EL (cell line): Measurements from ENCODE around the gene PLEKHG4B.
"Not testable (repeated sequence)": the region's sequence is repeated elsewhere in the genome, so short reads cannot be mapped to it uniquely, and the experiment has no call there.

Experiments used
- DNase-seq: peaks from one replicate; pipeline ENCODE4 v3.0.0-alpha.2; 2016

PLEKHG4B gene

DNA sequence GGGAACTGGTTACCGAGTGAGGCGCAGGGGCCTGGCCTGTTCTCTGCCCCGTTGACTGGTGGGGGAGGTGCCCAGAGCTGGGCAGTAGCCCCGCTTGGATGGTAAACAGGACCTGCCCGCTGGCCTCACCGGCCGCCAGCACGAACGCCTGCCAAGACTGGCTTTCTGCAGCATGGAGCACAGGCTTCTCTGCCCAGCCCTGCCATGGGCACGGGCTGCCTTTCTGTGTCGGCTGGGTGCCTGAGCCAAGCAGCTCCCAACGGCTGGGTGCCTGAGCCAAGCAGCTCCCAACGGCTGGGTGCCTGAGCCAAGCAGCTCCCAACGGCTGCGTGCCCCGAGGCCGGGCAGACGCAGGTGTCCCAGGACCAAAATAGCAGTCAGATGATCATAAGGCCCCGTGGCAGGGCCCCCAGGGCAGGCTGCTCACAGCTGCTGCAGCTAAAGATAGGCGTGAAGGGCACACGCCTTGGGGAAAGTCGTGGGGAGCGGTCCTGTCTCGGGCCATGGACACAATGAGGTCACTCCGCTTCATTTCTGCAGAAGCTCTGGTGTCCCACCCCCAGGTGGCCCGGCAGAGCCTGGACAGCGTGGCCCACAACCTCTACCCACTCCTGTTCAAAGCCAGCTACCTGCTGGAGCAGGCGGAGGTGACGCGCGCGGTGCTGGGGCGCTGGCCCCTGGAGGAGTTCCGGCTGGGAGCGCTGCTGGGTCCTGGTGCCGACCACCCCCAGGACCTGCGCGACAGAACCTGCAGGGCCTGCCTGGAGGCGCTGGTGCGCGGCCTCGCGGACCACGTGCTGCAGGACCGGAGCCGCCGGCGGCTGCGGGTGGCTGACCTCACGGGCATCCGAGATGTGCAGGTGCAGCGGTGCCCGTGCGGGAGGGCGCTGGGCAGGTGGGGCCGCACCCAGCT is 99.3 kb downstream of the PLEKHG4B start, which contains the start of gene LRRC14B:
Gene LRRC14B, plus strand, starts transcription at position 460 of the 913 bp plus-strand sequence. Its CDS starts 44 bp downstream, at position 504.
- no peak for DNase-seq

GRCh38 chr5:191949-192690 is 100.2 kb downstream of the PLEKHG4B start:
- DNase-seq, result no peak

GRCh38 chr5:192691-192969 is 100.7 kb downstream of the PLEKHG4B start:
- no peak for DNase-seq

DNA sequence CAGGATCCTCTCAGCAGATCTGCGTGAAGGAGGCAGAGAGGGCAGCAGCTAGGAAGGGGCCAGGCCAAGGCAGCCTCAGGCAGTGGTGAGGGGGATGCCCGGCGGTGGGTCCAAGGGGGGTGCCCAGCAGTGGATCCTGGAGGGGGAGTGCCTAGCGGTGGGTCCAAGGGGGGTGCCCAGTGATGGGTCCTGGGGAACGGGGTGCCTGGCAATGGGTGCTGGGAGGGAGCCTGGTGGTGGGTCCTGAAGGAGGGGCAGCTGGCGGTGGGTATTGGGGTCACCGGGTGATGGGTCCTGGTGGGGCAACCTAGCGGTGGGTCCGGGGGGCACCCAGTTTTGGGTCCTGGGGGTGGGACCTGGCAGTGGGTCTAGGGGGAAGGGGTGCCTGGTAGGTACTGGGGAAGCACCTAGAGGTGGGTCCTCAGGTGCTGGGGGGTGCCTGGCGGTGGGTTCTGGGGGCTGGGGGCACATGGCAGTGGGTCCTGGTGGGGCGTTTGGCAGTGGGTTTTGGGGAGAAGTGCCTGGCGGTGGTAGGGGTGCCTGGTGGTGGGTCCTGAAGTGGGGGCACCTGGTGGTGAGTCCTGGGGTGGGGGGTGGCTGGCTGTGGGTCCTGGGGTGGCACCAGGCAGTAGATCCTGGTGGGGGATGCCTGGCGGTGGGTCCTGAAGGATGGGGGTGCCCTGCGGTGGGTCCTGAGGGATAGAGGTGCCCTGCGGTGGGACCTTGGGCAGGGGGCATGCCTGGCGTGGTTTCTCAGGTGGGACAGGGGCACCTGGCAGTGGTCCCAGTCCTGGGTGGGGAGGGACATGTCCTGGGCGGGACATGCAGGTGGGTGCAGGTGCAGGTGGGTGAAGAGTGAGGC is 101.2 kb downstream of the PLEKHG4B start:
- DNase-seq, result no peak

DNA sequence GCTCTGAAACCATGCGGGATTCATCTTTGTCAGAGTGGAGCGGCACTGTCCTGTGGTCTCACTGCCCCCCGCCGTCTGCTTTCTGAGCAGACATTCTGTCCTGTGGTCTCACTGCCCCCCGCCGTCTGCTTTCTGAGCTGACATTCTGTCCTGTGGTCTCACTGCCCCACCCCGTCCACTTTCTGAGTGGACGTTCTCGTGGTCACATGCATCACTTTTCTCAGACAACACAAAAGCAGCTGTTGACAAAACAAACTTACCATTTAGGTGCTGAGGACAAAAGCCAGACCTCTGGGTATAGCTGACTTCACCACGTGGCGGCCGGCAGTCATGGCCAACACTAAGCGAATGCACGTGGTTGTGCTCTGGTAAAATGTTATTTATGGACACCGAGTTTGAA is 102.1 kb downstream of the PLEKHG4B start:
- DNase-seq, result no peak

DNA sequence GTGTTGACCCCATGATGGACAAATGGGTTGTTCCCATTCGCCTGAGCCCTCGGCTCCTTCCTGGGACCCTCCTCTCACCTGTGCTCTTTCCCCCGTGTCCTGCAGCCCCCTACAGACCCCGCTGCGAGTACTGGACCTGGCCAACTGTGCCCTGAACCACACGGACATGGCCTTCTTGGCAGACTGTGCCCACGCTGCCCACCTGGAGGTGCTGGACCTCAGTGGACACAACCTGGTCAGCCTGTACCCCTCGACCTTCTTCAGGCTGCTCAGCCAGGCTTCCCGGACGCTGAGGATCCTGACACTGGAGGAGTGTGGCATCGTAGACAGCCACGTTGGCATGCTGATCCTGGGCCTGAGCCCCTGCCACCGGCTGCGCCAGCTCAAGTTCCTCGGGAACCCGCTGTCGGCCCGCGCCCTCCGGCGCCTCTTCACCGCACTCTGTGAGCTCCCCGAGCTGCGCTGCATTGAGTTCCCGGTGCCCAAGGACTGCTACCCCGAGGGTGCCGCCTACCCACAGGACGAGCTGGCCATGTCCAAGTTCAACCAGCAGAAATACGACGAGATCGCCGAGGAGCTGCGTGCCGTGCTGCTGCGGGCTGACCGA is 102.7 kb downstream of the PLEKHG4B start:
- DNase-seq, result no peak

GRCh38 chr5:195401-196160 is 103.6 kb downstream of the PLEKHG4B start:
- no peak for DNase-seq

DNA sequence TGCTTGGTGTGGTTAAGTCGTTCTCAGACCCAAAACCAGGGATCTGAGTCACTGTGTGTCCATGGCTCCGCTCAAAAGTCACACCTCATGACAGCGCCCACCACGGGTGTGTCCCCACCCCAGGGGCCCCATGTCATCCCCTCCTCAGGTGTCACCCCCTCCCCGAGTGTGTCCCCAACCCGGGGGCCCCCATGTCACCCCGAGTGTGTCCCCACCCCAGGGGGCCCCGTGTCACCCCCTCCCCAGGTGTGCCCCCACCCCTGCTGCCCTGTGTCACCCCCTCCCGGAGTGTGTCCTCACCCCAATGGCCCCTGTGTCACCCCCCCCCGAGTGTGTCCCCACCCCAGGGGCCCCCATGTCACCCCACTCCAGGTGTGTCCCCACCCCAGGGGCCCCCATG is 104.4 kb downstream of the PLEKHG4B start:
- DNase-seq, result no peak

- not testable (repeated sequence) for DNase-seq
Observed at GRCh38 chr5:197031-197430, 105.1 kb downstream of the PLEKHG4B start.

DNA sequence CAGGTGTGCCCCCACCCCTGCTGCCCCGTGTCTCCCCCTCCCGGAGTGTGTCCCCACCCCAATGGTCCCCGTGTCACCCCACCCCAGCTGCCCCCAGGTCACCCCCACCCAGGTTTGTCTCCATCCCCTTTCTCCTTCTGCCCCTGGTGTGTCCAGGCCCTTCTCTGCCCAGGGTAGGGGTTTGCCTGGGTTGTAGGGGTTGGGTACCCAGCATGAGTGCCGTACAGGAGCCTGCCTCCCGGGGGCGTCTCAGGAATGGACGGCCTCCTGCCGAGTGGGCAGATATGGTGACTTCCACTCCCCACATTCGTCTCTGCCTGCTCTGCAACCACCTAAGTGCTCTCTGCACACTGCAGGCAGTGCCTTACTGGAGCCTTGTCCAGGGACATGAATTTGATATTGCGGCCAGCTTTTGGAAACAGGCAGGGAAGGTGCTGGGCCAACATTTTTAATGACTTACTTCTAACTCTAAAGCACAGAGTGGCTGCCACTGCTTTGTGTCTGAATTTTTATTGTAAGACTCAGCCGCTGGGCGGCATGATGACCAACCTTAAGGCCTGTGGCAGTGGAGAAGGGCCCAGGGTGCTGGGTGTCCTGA is 106.0 kb downstream of the PLEKHG4B start:
- DNase-seq, result no peak

DNA sequence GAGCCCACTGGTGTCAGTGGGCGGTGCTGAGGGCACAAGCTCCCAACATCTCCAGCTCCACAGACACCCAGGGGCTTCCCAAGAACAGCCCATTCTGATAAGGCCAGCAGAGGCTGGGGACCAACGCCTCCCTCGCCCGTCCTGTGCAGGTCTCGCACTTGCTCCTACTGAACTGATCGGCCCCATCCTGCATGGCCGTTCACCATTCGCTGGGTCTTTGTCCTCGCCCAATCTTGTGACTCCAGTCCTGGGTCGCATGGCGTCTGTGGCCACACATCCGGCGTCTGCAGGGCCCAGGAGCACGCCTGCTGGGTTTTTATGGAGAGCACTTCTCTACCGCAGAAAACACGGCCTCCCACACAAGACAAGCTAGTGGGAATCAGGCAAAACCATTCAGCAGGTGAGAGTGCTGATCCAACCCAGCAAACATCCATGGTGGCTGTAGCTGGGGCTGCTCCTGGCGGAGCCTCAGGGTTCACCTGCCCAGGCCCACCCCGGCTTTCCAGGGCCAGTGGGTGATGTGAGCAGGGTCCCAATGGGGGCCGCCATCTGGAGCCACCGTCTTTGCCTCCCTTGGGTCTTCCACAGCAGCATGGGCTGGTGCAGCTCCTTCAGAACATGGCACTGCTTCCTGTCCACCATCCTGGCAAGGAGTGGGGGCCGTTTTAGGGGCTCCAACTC is 106.7 kb downstream of the PLEKHG4B start:
- no peak for DNase-seq

- no peak for DNase-seq
Observed at GRCh38 chr5:199197-199949, 107.4 kb downstream of the PLEKHG4B start.

DNA sequence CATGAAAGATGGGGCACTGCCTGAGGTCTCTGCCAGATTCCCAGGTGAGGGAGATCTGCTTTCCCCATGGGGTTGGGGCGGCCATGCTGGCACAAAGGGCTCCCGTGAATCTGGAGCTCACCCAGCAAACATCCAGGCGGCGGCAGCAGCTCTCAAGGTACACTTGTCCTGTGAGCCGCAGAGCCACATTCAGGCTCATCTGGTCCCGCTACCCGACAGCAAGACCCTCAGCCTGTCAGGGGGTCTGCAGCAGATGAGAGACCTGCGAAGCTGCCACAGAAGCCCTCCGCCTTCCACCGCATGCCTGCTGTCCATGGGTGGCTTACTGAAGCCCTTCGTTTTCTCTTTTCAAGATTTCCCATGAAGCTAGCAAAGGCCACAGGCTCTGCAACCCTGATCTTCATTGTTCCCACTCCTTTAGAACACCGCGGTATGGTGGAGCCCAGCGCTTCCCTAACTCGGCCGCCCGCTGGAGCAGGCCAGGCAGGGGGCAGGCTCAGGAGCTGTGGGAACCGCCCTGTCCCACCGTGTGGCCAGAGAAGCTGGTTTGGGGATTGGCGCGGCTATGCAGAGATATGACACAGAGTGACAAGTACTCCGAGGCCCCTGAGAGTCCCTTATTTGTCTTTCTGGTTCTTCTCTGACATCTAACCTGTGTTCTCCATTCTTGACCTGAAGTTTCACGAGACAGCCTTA is 108.1 kb downstream of the PLEKHG4B start:
- no peak for DNase-seq

- no peak for DNase-seq
Observed at GRCh38 chr5:200985-201384, 109.0 kb downstream of the PLEKHG4B start.

DNA sequence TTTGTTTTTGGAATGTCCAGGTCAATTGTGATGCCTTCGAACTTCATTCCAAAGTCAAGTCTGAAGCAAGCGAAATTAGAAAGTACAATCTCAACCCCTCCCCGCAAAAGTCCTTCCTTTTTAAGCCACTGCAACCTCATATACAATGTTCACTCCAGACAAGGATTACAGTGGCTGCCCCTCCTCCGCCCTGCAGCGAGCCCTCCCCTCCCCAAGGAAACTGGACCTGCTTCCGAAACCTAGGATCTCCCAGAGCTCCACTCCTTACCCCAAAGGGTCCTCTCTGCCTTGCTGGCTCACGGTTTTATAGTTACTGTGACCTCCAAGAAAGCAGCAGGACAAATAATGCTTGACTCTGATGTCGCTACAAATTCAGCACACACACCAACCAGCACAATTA is 109.7 kb downstream of the PLEKHG4B start:
- no peak for DNase-seq

DNA sequence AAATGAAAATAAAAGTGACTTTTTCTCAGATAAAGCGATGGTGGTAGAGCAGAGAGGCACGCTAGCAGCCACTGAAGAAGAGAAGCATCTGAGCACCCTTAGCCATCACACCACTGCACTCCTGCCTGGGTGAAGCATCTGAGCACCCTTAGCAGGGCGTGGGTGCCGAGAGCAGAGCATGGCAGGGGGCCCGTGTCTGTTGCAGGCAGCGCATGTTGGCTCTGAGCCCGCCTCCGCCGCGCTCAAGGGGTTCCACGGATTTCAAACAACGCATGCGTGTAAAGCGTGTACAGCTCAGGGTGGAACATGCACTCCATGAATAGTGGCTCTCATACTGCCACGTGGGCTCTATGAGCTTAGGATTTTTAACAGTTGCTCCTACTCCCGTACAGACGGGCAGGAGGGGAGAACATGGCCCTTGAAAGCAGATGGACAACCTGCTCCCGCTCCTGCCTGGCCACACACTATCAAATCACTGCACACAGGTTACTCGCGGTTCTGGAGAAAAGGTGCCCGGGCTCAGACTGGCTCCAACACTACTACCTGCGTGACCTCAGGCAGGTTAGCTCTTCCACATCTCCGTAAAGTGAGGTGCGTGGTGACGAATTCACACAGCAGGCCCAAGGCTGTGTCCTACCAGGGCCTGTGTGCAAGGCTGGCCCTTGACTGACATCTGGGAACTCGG is 111.4 kb downstream of the PLEKHG4B start:
- no peak for DNase-seq

- no peak for DNase-seq
Observed at GRCh38 chr5:204001-204400, 112.0 kb downstream of the PLEKHG4B start.

- no peak for DNase-seq
Observed at GRCh38 chr5:204462-204861, 112.5 kb downstream of the PLEKHG4B start.
